ENCODE measurements around the gene THEM5. TPM values are rescaled to one million over a fixed set of nuclear protein-coding genes. Genes with fewer than 3 reads are reported as not detected.
"Not testable (repeated sequence)": the region's sequence is repeated elsewhere in the genome, so short reads cannot be mapped to it uniquely, and the experiment has no call there.

Gene THEM5
- total RNA-seq (2014; rRNA removed; shearing (Covaris generic)), result not detected in 2 replicates
- not detected in 2 replicates for polyA plus RNA-seq (2016; fragmentation: Nextera tagmentation; extraction: Ambion mirVana)

- Histone ChIP-seq H3K9me2 (ENCODE audit: insufficient read depth) (no peaks in the 10 kb centered on the region), H4K20me1 (ENCODE audit: insufficient read depth) (no peaks in the 10 kb centered on the region), H3K79me2 (ENCODE audit: insufficient read depth) (no peaks in the 10 kb centered on the region), H3K9ac (no peak within 1 kb of the TSS), H3K4me1 (ENCODE audit: insufficient read depth) (peaks cover 10% of the 10 kb centered on the region), H3K9me3 (ENCODE audit: low read depth) (no peaks in the 10 kb centered on the region), H3K36me3 (ENCODE audit: low read depth) (no peaks in the 10 kb centered on the region), H2AFZ (no peak within 1 kb of the TSS), H3K27ac (no peak within 1 kb of the TSS), H3K27me3 (replicated peaks; ENCODE audit: insufficient read depth) (peaks cover 13% of the 10 kb centered on the region; the same call in 1 of the 2 replicates), H3F3A (ENCODE audit: insufficient read depth) (0 out of 2 replicates have a peak, but pooled peaks cover 7% of the 10 kb centered on the region), H3K4me3 (no peak within 1 kb of the TSS), H3K4me2 (ENCODE audit: unreplicated experiment) (no peak within 1 kb of the TSS)
- TF ChIP-seq EZH2 (IDR thresholded peaks at IDR 0.05; ENCODE audit: insufficient read depth, poor library complexity, severe bottlenecking) (no peak), EZH2phosphoT487 (IDR thresholded peaks at IDR 0.05; ENCODE audit: insufficient read depth, low read depth) (no peak)
- in situ Hi-C loops (cut with MboI), result no loop called here
- WGBS, 2 experiments (ENCODE audit: low coverage in 1 of 2, low lambda C conversion rate in 2 of 2, missing lambda C conversion rate in 2 of 2), result 27 to 33% methylated on average over 5 of the region's 5 CpGs
- DNase-seq, result peak; percentile 51
Measured at GRCh38 chr1:151853411-151853943, at the start of gene THEM5. THEM5 (minus strand) TSS chr1:151853712; CDS start chr1:151853565, 147 bp downstream.

DNA sequence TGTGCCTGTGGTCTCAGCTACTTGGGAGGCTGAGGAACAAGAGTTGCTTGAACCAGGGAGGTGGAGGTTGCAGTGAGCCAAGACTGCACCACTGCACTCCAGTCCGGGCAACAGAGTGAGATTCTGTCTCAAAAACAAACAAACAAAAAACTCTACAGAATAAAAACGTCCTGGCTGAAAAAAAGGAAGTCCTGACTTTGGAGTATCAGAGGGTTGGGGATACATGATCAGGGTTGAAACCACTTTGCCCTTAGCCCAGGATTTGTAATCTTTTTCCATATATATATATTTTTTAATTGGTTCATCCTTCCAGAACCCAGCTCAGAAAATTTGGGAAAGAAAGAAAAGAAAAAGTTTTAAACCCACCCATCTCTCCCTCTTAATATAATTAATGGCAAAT lies 49.3 kb upstream of the THEM5 start:
- Histone ChIP-seq H3K4me1 (ENCODE audit: insufficient read depth) (peaks cover 8% of the 10 kb centered on the region; the same call in 1 of the 2 replicates), H3K9me3 (ENCODE audit: low read depth) (no peaks in the 10 kb centered on the region), H3K36me3 (ENCODE audit: low read depth) (0 out of 2 replicates have a peak, but pooled peaks cover 2% of the 10 kb centered on the region), H3K9me2 (ENCODE audit: insufficient read depth) (no peaks in the 10 kb centered on the region), H4K20me1 (ENCODE audit: insufficient read depth) (no peaks in the 10 kb centered on the region), H3K27me3 (replicated peaks; ENCODE audit: insufficient read depth) (no peaks in the 10 kb centered on the region), H3K4me2 (ENCODE audit: unreplicated experiment) (no peak overlapping the region), H3K79me2 (ENCODE audit: insufficient read depth) (peaks cover 51% of the 10 kb centered on the region), H3K9ac (no peak overlapping the region), H3F3A (ENCODE audit: insufficient read depth) (0 out of 2 replicates have a peak, but pooled peaks cover 6% of the 10 kb centered on the region), H3K27ac (no peak overlapping the region), H3K4me3 (no peak overlapping the region), H2AFZ (no peak overlapping the region)
- no peak for DNase-seq
- in situ Hi-C loops (cut with MboI), result no loop called here
- TF ChIP-seq EZH2phosphoT487 (IDR thresholded peaks at IDR 0.05; ENCODE audit: insufficient read depth, low read depth), result no peak
- no peak for TF ChIP-seq EZH2 (IDR thresholded peaks at IDR 0.05; ENCODE audit: insufficient read depth, poor library complexity, severe bottlenecking)
- WGBS, 2 experiments (ENCODE audit: low coverage in 1 of 2, low lambda C conversion rate in 2 of 2, missing lambda C conversion rate in 2 of 2), result 35 to 45% methylated on average over 2 of the region's 2 CpGs

GRCh38 chr1:151900804-151901203 lies 47.3 kb upstream of the THEM5 start:
- DNase-seq; H3K9ac ChIP-seq; H3K9me2 ChIP-seq (ENCODE audit: insufficient read depth); H3K4me3 ChIP-seq; H3F3A ChIP-seq (ENCODE audit: insufficient read depth); H3K4me1 ChIP-seq (ENCODE audit: insufficient read depth); H3K36me3 ChIP-seq (ENCODE audit: low read depth); H4K20me1 ChIP-seq (ENCODE audit: insufficient read depth); in situ Hi-C loops (cut with MboI); H3K4me2 ChIP-seq (ENCODE audit: unreplicated experiment); H3K27me3 ChIP-seq (replicated peaks; ENCODE audit: insufficient read depth); H3K9me3 ChIP-seq (ENCODE audit: low read depth); H3K27ac ChIP-seq; H2AFZ ChIP-seq: not testable (repeated sequence)
- peaks cover 42% of the 10 kb centered on the region for H3K79me2 ChIP-seq (ENCODE audit: insufficient read depth)
- 90 to 93% methylated on average over 3 of the region's 3 CpGs for WGBS, 2 experiments (ENCODE audit: low coverage in 1 of 2, low lambda C conversion rate in 2 of 2, missing lambda C conversion rate in 2 of 2)

- 78 to 85% methylated on average over 2 of the region's 2 CpGs for WGBS, 2 experiments (ENCODE audit: low coverage in 1 of 2, low lambda C conversion rate in 2 of 2, missing lambda C conversion rate in 2 of 2)
- no peaks in the 10 kb centered on the region for H3K27me3 ChIP-seq (replicated peaks; ENCODE audit: insufficient read depth)
- no peaks in the 10 kb centered on the region for H3K9me2 ChIP-seq (ENCODE audit: insufficient read depth)
- no peak overlapping the region for H3K4me2 ChIP-seq (ENCODE audit: unreplicated experiment)
- H3F3A ChIP-seq (ENCODE audit: insufficient read depth), result 0 out of 2 replicates have a peak, but pooled peaks cover under 1% of the 10 kb centered on the region
- no peak overlapping the region for H3K27ac ChIP-seq
- H2AFZ ChIP-seq, result no peak overlapping the region
- TF ChIP-seq EZH2 (IDR thresholded peaks at IDR 0.05; ENCODE audit: insufficient read depth, poor library complexity, severe bottlenecking) (no peak), EZH2phosphoT487 (IDR thresholded peaks at IDR 0.05; ENCODE audit: insufficient read depth, low read depth) (no peak)
- in situ Hi-C loops (cut with MboI), result no loop called here
- H3K4me1 ChIP-seq (ENCODE audit: insufficient read depth), result no peaks in the 10 kb centered on the region
- H3K36me3 ChIP-seq (ENCODE audit: low read depth), result no peaks in the 10 kb centered on the region
- peaks cover 42% of the 10 kb centered on the region for H3K79me2 ChIP-seq (ENCODE audit: insufficient read depth)
- no peak for DNase-seq
- no peaks in the 10 kb centered on the region for H4K20me1 ChIP-seq (ENCODE audit: insufficient read depth)
- no peaks in the 10 kb centered on the region for H3K9me3 ChIP-seq (ENCODE audit: low read depth)
- H3K9ac ChIP-seq, result no peak overlapping the region
- no peak overlapping the region for H3K4me3 ChIP-seq
Measured at GRCh38 chr1:151898519-151898991, 45.0 kb upstream of the THEM5 start.
